ENCODE results near the gene PTPRM. TPM values are rescaled to one million over a fixed set of nuclear protein-coding genes. Genes with fewer than 3 reads are reported as not detected.

The PTPRM gene
- total RNA-seq, 1 donor from 2014 or later, result 65.5 TPM

DNA sequence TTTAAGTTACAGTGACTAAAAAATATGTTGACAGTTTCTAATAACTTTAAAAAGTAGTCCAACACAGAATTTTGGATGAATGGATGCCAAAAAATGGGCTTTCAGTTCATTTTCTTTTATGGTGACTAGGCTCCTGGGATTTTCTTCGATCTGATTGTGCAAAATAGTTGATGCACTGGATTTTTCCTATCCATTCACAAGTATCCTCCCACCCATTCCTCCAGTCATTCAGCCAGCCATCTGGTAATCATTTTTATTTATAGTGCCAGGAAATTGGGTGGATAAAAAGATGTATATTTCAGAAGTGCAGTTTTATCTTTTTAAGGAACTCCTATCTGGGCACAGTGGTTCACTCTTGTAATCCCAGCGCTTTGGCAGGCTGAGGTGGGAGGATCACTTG, 175.1 kb downstream of the PTPRM start:
- DNase-seq (ENCODE audit: low read depth), result no peak
- no peak overlapping the region for H3K4me3 ChIP-seq (ENCODE audit: low read depth, low read length)
- TF ChIP-seq, protein P1, sequence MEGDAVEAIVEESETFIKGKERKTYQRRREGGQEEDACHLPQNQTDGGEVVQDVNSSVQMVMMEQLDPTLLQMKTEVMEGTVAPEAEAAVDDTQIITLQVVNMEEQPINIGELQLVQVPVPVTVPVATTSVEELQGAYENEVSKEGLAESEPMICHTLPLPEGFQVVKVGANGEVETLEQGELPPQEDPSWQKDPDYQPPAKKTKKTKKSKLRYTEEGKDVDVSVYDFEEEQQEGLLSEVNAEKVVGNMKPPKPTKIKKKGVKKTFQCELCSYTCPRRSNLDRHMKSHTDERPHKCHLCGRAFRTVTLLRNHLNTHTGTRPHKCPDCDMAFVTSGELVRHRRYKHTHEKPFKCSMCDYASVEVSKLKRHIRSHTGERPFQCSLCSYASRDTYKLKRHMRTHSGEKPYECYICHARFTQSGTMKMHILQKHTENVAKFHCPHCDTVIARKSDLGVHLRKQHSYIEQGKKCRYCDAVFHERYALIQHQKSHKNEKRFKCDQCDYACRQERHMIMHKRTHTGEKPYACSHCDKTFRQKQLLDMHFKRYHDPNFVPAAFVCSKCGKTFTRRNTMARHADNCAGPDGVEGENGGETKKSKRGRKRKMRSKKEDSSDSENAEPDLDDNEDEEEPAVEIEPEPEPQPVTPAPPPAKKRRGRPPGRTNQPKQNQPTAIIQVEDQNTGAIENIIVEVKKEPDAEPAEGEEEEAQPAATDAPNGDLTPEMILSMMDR (IDR thresholded peaks at IDR 0.05; ENCODE audit: insufficient read depth, low read length, poor library complexity, severe bottlenecking), result no peak
- H3K36me3 ChIP-seq (ENCODE audit: control insufficient read depth, insufficient read depth, low read length), result no peaks in the 10 kb centered on the region
- H3K27me3 ChIP-seq (ENCODE audit: control insufficient read depth, insufficient read depth, low read length), result no peaks in the 10 kb centered on the region

DNA sequence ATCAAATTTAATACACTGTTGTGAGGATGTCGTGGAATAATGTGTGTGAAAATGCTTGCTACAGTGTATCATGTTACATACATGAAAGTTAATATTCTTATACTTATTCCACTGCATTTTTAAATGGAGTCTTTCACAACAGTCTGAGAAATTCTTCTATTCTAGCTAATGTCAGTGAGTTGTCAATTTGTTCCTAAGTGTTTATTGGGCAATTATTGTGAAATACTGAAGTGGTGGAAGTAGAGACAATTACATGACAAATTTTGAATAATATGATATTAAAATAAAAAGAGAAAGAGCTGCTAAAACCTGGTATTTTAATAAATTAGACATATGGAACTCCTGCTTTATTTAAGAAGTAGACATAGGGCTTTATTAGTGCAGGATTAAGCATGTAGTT, 176.1 kb downstream of the PTPRM start:
- no peaks in the 10 kb centered on the region for H3K27me3 ChIP-seq (ENCODE audit: control insufficient read depth, insufficient read depth, low read length)
- TF ChIP-seq, protein P1 (IDR thresholded peaks at IDR 0.05; ENCODE audit: insufficient read depth, low read length, poor library complexity, severe bottlenecking), result no peak
- no peak overlapping the region for H3K4me3 ChIP-seq (ENCODE audit: low read depth, low read length)
- no peak for DNase-seq (ENCODE audit: low read depth)
- H3K36me3 ChIP-seq (ENCODE audit: control insufficient read depth, insufficient read depth, low read length), result no peaks in the 10 kb centered on the region

DNA sequence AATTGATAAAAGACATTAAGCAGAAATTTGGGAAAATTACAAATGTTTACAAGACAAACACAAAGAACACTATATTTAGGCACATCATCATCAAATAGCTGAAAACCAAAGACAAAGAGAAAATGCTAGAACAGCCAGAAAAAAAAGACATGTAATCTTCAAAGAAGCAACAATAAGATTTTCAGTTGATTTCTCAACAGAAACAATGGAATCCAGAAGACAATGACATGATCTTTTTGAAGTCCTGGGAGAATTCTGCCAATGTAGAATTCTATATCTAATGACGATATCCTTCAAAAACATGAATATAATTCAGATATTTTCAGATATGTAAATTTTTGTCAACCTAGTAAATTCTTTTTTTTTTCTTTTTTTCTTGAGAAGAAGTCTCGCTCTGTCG, 179.0 kb downstream of the PTPRM start:
- H3K27me3 ChIP-seq (ENCODE audit: control insufficient read depth, insufficient read depth, low read length), result no peaks in the 10 kb centered on the region
- TF ChIP-seq, protein P1 (IDR thresholded peaks at IDR 0.05; ENCODE audit: insufficient read depth, low read length, poor library complexity, severe bottlenecking), result no peak
- no peak overlapping the region for H3K4me3 ChIP-seq (ENCODE audit: low read depth, low read length)
- H3K36me3 ChIP-seq (ENCODE audit: control insufficient read depth, insufficient read depth, low read length), result no peaks in the 10 kb centered on the region
- DNase-seq (ENCODE audit: low read depth), result no peak

DNA sequence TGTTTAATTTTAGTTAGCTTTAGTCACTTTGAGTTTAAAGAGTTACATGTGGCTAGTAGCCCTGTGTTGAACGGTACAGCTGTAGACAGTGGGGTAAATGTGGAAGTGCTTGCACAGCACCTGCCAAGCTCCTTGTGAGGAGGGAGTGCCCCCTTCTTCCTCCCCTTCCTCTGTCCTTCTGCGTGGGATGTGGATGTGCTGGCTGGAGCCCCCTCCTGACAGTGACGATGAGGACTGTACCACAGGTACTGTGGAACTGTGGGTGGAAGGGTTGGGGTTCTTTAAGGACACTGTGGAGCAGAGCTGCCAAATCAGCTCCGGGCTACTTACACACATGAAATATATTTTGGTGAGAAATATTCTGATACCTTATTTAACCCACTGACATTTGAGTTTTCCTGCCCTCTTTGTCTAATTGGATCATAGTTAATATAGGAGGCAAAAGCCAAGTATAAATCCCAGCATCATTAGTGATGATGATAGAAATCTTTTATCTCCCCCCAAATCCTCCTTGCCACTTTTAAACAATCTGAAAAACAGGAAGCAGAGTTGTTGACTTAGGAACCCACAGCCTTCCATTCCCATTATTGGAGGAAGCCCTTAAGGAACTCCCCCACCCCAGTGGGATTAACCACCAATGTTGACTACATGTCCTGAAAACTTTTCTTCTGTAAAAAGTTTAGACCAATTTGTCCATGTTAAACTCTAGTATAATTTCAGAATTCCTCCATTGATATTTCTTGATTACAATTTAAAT, 181.3 kb downstream of the PTPRM start:
- Histone ChIP-seq H3K36me3 (ENCODE audit: control insufficient read depth, insufficient read depth, low read length) (no peaks in the 10 kb centered on the region), H3K27me3 (ENCODE audit: control insufficient read depth, insufficient read depth, low read length) (no peaks in the 10 kb centered on the region), H3K4me3 (ENCODE audit: low read depth, low read length) (no peak overlapping the region)
- DNase-seq (ENCODE audit: low read depth), result no peak
- TF ChIP-seq, protein P1 (IDR thresholded peaks at IDR 0.05; ENCODE audit: insufficient read depth, low read length, poor library complexity, severe bottlenecking), result no peak

DNA sequence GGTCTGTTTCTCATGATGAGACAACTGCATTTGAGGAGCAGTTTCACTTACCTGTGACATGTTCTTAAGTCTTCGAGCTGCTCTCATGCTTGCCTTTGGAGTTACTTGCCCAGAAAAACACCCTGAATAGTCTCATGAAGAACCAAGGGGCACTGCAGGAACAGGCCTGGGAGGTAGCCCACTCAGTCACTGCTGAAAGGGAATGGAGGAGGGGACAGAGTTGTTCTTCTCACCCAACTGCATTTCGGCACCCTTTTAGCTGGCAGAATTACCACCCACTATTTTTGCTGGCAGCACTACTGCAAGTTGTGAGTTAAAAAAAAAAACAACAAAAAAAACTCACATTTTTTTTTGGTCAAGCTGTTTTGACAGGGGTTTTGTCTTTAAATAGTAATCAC, 181.9 kb downstream of the PTPRM start:
- TF ChIP-seq, protein P1 (IDR thresholded peaks at IDR 0.05; ENCODE audit: insufficient read depth, low read length, poor library complexity, severe bottlenecking), result no peak
- H3K27me3 ChIP-seq (ENCODE audit: control insufficient read depth, insufficient read depth, low read length), result no peaks in the 10 kb centered on the region
- DNase-seq (ENCODE audit: low read depth), result no peak
- H3K4me3 ChIP-seq (ENCODE audit: low read depth, low read length), result no peak overlapping the region
- no peaks in the 10 kb centered on the region for H3K36me3 ChIP-seq (ENCODE audit: control insufficient read depth, insufficient read depth, low read length)

DNA sequence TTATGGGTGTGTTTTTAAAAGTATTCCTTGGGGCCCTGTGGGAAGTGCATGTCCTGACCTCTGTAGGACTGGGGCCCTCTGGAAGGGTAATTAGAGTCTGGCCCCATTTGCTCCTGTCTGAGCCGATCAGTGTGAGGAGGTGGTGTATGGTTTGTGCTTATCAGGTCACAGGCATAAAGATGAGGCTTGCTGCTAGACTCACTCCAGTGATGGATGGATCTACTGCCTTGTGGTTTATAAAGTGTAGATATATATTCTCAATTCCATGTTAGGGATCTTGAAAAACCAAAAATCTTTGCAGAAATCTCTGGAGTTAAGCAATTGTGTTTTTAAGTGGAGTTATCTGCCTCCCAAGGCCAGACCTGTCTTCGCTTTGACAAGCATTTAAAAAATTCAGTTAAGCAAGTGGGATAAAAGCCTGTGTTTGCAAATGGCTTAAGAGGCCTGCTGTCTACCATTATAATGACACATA, 182.4 kb downstream of the PTPRM start:
- DNase-seq (ENCODE audit: low read depth), result no peak

More for the DNA sequence above, 182.4 kb downstream of the PTPRM start:
- Histone ChIP-seq H3K4me3 (ENCODE audit: low read depth, low read length) (no peak overlapping the region), H3K27me3 (ENCODE audit: control insufficient read depth, insufficient read depth, low read length) (no peaks in the 10 kb centered on the region), H3K36me3 (ENCODE audit: control insufficient read depth, insufficient read depth, low read length) (no peaks in the 10 kb centered on the region)
- TF ChIP-seq, protein P1 (IDR thresholded peaks at IDR 0.05; ENCODE audit: insufficient read depth, low read length, poor library complexity, severe bottlenecking), result no peak
